ENCODE results near the gene SYTL1.

Gene SYTL1

GRCh38 chr1:27332536-27333281, 9.1 kb upstream of the SYTL1 start:
- Histone ChIP-seq H3F3A (ENCODE audit: insufficient read depth, low read length) (no peaks in the 10 kb centered on the region), H3K27ac (ENCODE audit: low read length) (no peak overlapping the region), H4K20me1 (ENCODE audit: insufficient read depth, low read length) (no peaks in the 10 kb centered on the region), H3K9ac (ENCODE audit: low read length) (no peak overlapping the region), H3K4me3 (ENCODE audit: low read length) (no peak overlapping the region), H3K36me3 (replicated peaks; ENCODE audit: insufficient read depth, low read length) (no peaks in the 10 kb centered on the region; the same call in 1 of the 2 replicates), H2AFZ (ENCODE audit: low read length) (no peak overlapping the region), H3K27me3 (replicated peaks; ENCODE audit: insufficient read depth, low read length) (no peaks in the 10 kb centered on the region), H3K9me2 (replicated peaks; ENCODE audit: insufficient read depth, low read length) (no peaks in the 10 kb centered on the region), H3K4me2 (ENCODE audit: low read depth, low read length) (no peak overlapping the region), H3K4me1 (ENCODE audit: low read length) (no peaks in the 10 kb centered on the region), H3K79me2 (ENCODE audit: low read length) (peaks cover 38% of the 10 kb centered on the region), H3K9me3 (replicated peaks; ENCODE audit: insufficient read depth, low read length) (no peaks in the 10 kb centered on the region)
- DNase-seq = peak; percentile 16
- TF ChIP-seq CTCF (IDR thresholded peaks at IDR 0.05; ENCODE audit: low read length) (peak; percentile 73), EZH2 (optimal IDR thresholded peaks at IDR 0.05; ENCODE audit: low read depth, low read length) (no peak), EZH2phosphoT487 (IDR thresholded peaks at IDR 0.05; ENCODE audit: low read length) (no peak)

GRCh38 chr1:27333717-27334279, 8.0 kb upstream of the SYTL1 start:
- no peaks in the 10 kb centered on the region for H3K9me2 ChIP-seq (replicated peaks; ENCODE audit: insufficient read depth, low read length)
- H4K20me1 ChIP-seq (ENCODE audit: insufficient read depth, low read length) = no peaks in the 10 kb centered on the region
- H3K27ac ChIP-seq (ENCODE audit: low read length) = no peak overlapping the region
- DNase-seq = no peak
- no peaks in the 10 kb centered on the region for H3K27me3 ChIP-seq (replicated peaks; ENCODE audit: insufficient read depth, low read length)
- no peak for TF ChIP-seq CTCF (IDR thresholded peaks at IDR 0.05; ENCODE audit: low read length)
- TF ChIP-seq EZH2 (optimal IDR thresholded peaks at IDR 0.05; ENCODE audit: low read depth, low read length) = no peak
- TF ChIP-seq EZH2phosphoT487 (IDR thresholded peaks at IDR 0.05; ENCODE audit: low read length) = no peak
- H3K4me3 ChIP-seq (ENCODE audit: low read length) = no peak overlapping the region
- H3K4me2 ChIP-seq (ENCODE audit: low read depth, low read length) = no peak overlapping the region
- no peaks in the 10 kb centered on the region for H3K9me3 ChIP-seq (replicated peaks; ENCODE audit: insufficient read depth, low read length)
- H3F3A ChIP-seq (ENCODE audit: insufficient read depth, low read length) = no peaks in the 10 kb centered on the region
- H3K36me3 ChIP-seq (replicated peaks; ENCODE audit: insufficient read depth, low read length) = no peaks in the 10 kb centered on the region; the same call in 1 of the 2 replicates
- H3K4me1 ChIP-seq (ENCODE audit: low read length) = no peaks in the 10 kb centered on the region
- H3K79me2 ChIP-seq (ENCODE audit: low read length) = peaks cover 28% of the 10 kb centered on the region
- H2AFZ ChIP-seq (ENCODE audit: low read length) = no peak overlapping the region
- no peak overlapping the region for H3K9ac ChIP-seq (ENCODE audit: low read length)

GRCh38 chr1:27335506-27336422, 6.1 kb upstream of the SYTL1 start:
- no peak overlapping the region for H2AFZ ChIP-seq (ENCODE audit: low read length)
- H3K4me2 ChIP-seq (ENCODE audit: low read depth, low read length) = no peak overlapping the region
- no peaks in the 10 kb centered on the region for H4K20me1 ChIP-seq (ENCODE audit: insufficient read depth, low read length)
- H3K27me3 ChIP-seq (replicated peaks; ENCODE audit: insufficient read depth, low read length) = no peaks in the 10 kb centered on the region
- H3K27ac ChIP-seq (ENCODE audit: low read length) = no peak overlapping the region
- DNase-seq = no peak
- H3K9me3 ChIP-seq (replicated peaks; ENCODE audit: insufficient read depth, low read length) = no peaks in the 10 kb centered on the region
- no peak overlapping the region for H3K9ac ChIP-seq (ENCODE audit: low read length)
- H3K4me3 ChIP-seq (ENCODE audit: low read length) = no peak overlapping the region
- H3K36me3 ChIP-seq (replicated peaks; ENCODE audit: insufficient read depth, low read length) = no peaks in the 10 kb centered on the region; the same call in 1 of the 2 replicates
- TF ChIP-seq EZH2 (optimal IDR thresholded peaks at IDR 0.05; ENCODE audit: low read depth, low read length) (no peak), EZH2phosphoT487 (IDR thresholded peaks at IDR 0.05; ENCODE audit: low read length) (no peak)
- no peaks in the 10 kb centered on the region for H3F3A ChIP-seq (ENCODE audit: insufficient read depth, low read length)
- no peaks in the 10 kb centered on the region for H3K4me1 ChIP-seq (ENCODE audit: low read length)
- no peaks in the 10 kb centered on the region for H3K9me2 ChIP-seq (replicated peaks; ENCODE audit: insufficient read depth, low read length)
- H3K79me2 ChIP-seq (ENCODE audit: low read length) = peaks cover 11% of the 10 kb centered on the region

All from MM.1S (cell line).